ENCODE measurements around the gene PLCB3.

GRCh38 chr11:64314146-64314804 lies 62.9 kb downstream of the PLCB3 start:
- TF ChIP-seq CTCF (IDR thresholded peaks at IDR 0.05), result no peak
- TF ChIP-seq POLR2A (IDR thresholded peaks at IDR 0.05), result no peak
